Ammon's horn (tissue), 1 donor: ENCODE measurements around the gene NSUN5.
"Not testable (repeated sequence)": the region's sequence is repeated elsewhere in the genome, so short reads cannot be mapped to it uniquely, and the experiment has no call there.

Source experiments
- DNase-seq: peaks from one replicate; pipeline ENCODE4 v3.0.0-alpha.2; 2016; ENCODE audit warnings: low spot score

Gene NSUN5

GRCh38 chr7:73277210-73277609 lies 31.4 kb downstream of the NSUN5 start:
- DNase-seq = not testable (repeated sequence)

- not testable (repeated sequence) for DNase-seq
Observed at GRCh38 chr7:73267813-73268212, 40.8 kb downstream of the NSUN5 start.

- not testable (repeated sequence) for DNase-seq
Observed at GRCh38 chr7:73266719-73267368, 41.8 kb downstream of the NSUN5 start.

- DNase-seq = not testable (repeated sequence)
Observed at GRCh38 chr7:73262416-73262815, 46.2 kb downstream of the NSUN5 start.
